CD14-positive monocyte (primary cell): ENCODE data around the gene ALDH7A1. TPM values are rescaled to one million over a fixed set of nuclear protein-coding genes. Genes with fewer than 3 reads are reported as not detected.

Experiments
- DNase-seq, 3 donors: peaks; one replicate each; pipeline ENCODE4 v3.0.0-alpha.2; 2011 to 2022
- H2AFZ ChIP-seq: 2 replicates; pipeline ENCODE4 v1.6.0; 2012; ENCODE audit warnings: mild to moderate bottlenecking, low read depth, low read length, inconsistent platforms; ENCODE audit not compliant: insufficient read depth, poor library complexity, severe bottlenecking
- H3K27ac ChIP-seq, 2 donors: 1 replicate in 1 of 2; 2 replicates in 1 of 2; pipeline ENCODE4 v1.5.1; 2012 to 2013; ENCODE audit warnings: low read length in 2 of 2, control low read depth in 1 of 2, inconsistent platforms in 1 of 2, low read depth in 1 of 2, mild to moderate bottlenecking in 1 of 2
- H3K27me3 ChIP-seq, 2 donors: one replicate each; pipeline versions ENCODE4 v1.6.0 to v1.6.1; 2011 to 2013; ENCODE audit warnings: low read length in 2 of 2; ENCODE audit not compliant: control insufficient read depth in 2 of 2, insufficient read depth in 2 of 2
- H3K36me3 ChIP-seq, 2 donors: replicated peaks in 1 of 2; 1 replicate in 1 of 2; 2 replicates in 1 of 2; pipeline versions ENCODE4 v1.5.1 to v1.6.1; 2012 to 2013; ENCODE audit warnings: low read length in 2 of 2, control low read depth in 1 of 2, inconsistent platforms in 1 of 2, mild to moderate bottlenecking in 1 of 2; ENCODE audit not compliant: insufficient read depth in 2 of 2, control insufficient read depth in 1 of 2
- H3K4me1 ChIP-seq, 2 donors: 1 replicate in 1 of 2; 2 replicates in 1 of 2; pipeline versions ENCODE4 v1.5.1 to v1.6.1; 2012 to 2013; ENCODE audit warnings: low read length in 2 of 2, control low read depth in 1 of 2, inconsistent platforms in 1 of 2, mild to moderate bottlenecking in 1 of 2, moderate library complexity in 1 of 2; ENCODE audit not compliant: insufficient read depth in 2 of 2, control insufficient read depth in 1 of 2
- H3K4me2 ChIP-seq: replicated peaks from 2 replicates; pipeline ENCODE3; 2012; ENCODE audit warnings: low read length, moderate library complexity, mild to moderate bottlenecking; ENCODE audit not compliant: poor library complexity, severe bottlenecking; ENCODE audit errors: extremely low read depth
- H3K4me3 ChIP-seq, 3 experiments: fragments of 200-600 bp in 1 of 3; sonication (generic) in 1 of 3; replicated peaks in 1 of 3; 1 replicate in 2 of 3; 2 replicates in 1 of 3; pipeline ENCODE4 v1.5.1; 2011 to 2013; ENCODE audit warnings: low read length in 3 of 3, mild to moderate bottlenecking in 3 of 3, control low read depth in 2 of 3, low read depth in 2 of 3, inconsistent platforms in 1 of 3, moderate library complexity in 1 of 3
- H3K79me2 ChIP-seq: 2 replicates; pipeline ENCODE4 v1.6.0; 2012; ENCODE audit warnings: mild to moderate bottlenecking, control low read depth, inconsistent platforms, low read length, moderate library complexity; ENCODE audit not compliant: insufficient read depth
- H3K9ac ChIP-seq: 2 replicates; pipeline ENCODE4 v1.6.0; 2017; ENCODE audit warnings: low read length, mild to moderate bottlenecking; ENCODE audit not compliant: insufficient read depth, poor library complexity, severe bottlenecking
- H3K9me3 ChIP-seq, 2 donors: replicated peaks in 1 of 2; 1 replicate in 1 of 2; 2 replicates in 1 of 2; pipeline versions ENCODE4 v1.5.1 to v1.6.1; 2012 to 2013; ENCODE audit warnings: low read length in 2 of 2, control low read depth in 1 of 2; ENCODE audit not compliant: control insufficient read depth in 1 of 2, insufficient read depth in 1 of 2
- H4K20me1 ChIP-seq: 2 replicates; pipeline ENCODE4 v1.6.0; 2012; ENCODE audit warnings: mild to moderate bottlenecking, low read length, control low read depth, moderate library complexity; ENCODE audit not compliant: insufficient read depth
- H3K27ac Mint-ChIP-seq, 7 donors: one replicate each; pipeline ENCODE4 v1.8.0; 2020; ENCODE audit warnings: mild to moderate bottlenecking in 7 of 7, mixed read lengths in 7 of 7, moderate library complexity in 6 of 7, inconsistent platforms in 2 of 7
- H3K27me3 Mint-ChIP-seq, 3 donors: one replicate each; pipeline ENCODE4 v1.8.0; 2021 to 2022; ENCODE audit warnings: low read depth in 3 of 3, mild to moderate bottlenecking in 3 of 3, mixed read lengths in 3 of 3, moderate library complexity in 3 of 3, inconsistent platforms in 1 of 3
- H3K36me3 Mint-ChIP-seq, 2 donors: one replicate each; pipeline ENCODE4 v1.8.0; 2020; ENCODE audit warnings: mixed read lengths in 2 of 2, inconsistent platforms in 1 of 2, mild to moderate bottlenecking in 1 of 2
- H3K4me1 Mint-ChIP-seq: one replicate; pipeline ENCODE4 v1.8.0; 2020; ENCODE audit warnings: mild to moderate bottlenecking, mixed read lengths
- H3K4me3 Mint-ChIP-seq, 2 donors: one replicate each; pipeline ENCODE4 v1.8.0; 2020; ENCODE audit warnings: mild to moderate bottlenecking in 2 of 2, mixed read lengths in 2 of 2, moderate library complexity in 1 of 2
- H3K9me3 Mint-ChIP-seq, 7 donors: one replicate each; pipeline ENCODE4 v1.8.0; 2020 to 2022; ENCODE audit warnings: mixed read lengths in 7 of 7, mild to moderate bottlenecking in 6 of 7, moderate library complexity in 6 of 7, inconsistent platforms in 2 of 7
- CTCF ChIP-seq: fragments of 200-600 bp; IDR thresholded peaks from one replicate; pipeline ENCODE4 v1.8.0; 2022; ENCODE audit warnings: antibody characterized with exemption, mild to moderate bottlenecking
- WGBS: methylation state at CpG from one replicate; pipeline ENCODE4 v1.1.5; 2013; ENCODE audit warnings: missing lambda C conversion rate; ENCODE audit not compliant: insufficient coverage; 5-methylcytosine and 5-hydroxymethylcytosine counted together
- intact Hi-C, 2 donors: fragments of 100-400 bp; cut with micrococcal nuclease; formaldehyde crosslinking; loops; one replicate each; pipeline versions ENCODE4 v1.15.0 to v1.15.1; 2023
- polyA plus RNA-seq, 3 donors: library from polyadenylated mRNA; depleted of rRNA in 1 of 3; unstranded in 2 of 3; stranded (reverse) in 1 of 3; fragments of 300-500 nt in 2 of 3; fragments of >200 nt in 1 of 3; fragmentation: Illumina TruSeq in 2 of 3; gene quantifications; 1 replicate in 2 of 3; 2 replicates in 1 of 3; pipeline ENCODE4 v1.2.3, GENCODE V29; 2012 to 2021

ALDH7A1 gene
- polyA plus RNA-seq, 3 donors: 0.44 to 0.67 (median 0.59) TPM

DNA sequence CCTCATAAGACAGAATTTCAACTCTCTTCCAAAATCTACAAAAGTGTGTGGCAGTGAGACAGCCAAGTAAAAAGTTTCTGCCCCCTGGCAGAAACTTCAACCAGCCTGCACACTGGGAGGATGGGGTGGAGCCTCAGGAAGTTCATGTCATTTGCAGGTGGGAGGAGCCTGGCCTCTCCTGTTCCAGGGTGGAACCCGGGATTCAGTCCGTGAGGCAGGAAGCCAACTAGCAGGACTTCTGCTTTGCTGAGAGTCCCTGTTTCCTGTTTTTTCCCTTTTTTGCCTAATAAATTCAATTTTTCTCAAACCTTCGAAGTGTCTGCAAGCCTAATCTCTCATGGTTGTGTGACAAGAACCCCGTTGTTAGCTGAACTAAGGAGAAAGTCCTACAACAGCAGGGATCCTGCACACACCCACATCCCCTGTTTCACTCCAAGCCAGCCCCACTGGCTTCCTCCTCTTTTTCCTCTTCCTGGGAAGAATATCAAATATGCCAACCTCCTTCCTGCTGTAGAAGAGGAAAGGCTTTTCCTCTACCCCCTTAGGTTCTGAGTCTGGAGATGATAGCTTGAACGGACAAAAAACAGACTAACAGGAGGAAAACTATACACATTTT lies 69.3 kb downstream of the ALDH7A1 start:
- Histone ChIP-seq H3K27me3 (no peaks in the 10 kb centered on the region), H3K4me1 (peaks cover 4 to 5% of the 10 kb centered on the region in 2 donors), H3K9ac (no peak overlapping the region), H2AFZ (peak overlapping the region; percentile 50), H3K4me2 (peak overlapping the region; percentile 15), H3K36me3 (no peaks in the 10 kb centered on the region), H3K79me2 (no peaks in the 10 kb centered on the region), H4K20me1 (no peaks in the 10 kb centered on the region), H3K4me3 (no peak overlapping the region), H3K9me3 (no peaks in the 10 kb centered on the region), H3K27ac (no peak overlapping the region)
- DNase-seq: no peak
- no peak for TF ChIP-seq CTCF
- H3K36me3 Mint-ChIP-seq: no peaks in the 10 kb centered on the region
- H3K4me1 Mint-ChIP-seq: peaks cover 6% of the 10 kb centered on the region
- 20% methylated on average over 3 of the region's 5 CpGs for whole genome bisulfite sequencing
- peak overlapping the region in 1 of 7 donors; percentile 69 for H3K27ac Mint-ChIP-seq
- H3K4me3 Mint-ChIP-seq: peak overlapping the region in 1 of 2 donors; percentile 68
- intact Hi-C loops: no loop called here
- H3K27me3 Mint-ChIP-seq: peaks cover 3 to 5% (median 3%) of the 10 kb centered on the region in 3 donors
- peaks cover 0 to 5% (median 0%) of the 10 kb centered on the region in 7 donors for H3K9me3 Mint-ChIP-seq

DNA sequence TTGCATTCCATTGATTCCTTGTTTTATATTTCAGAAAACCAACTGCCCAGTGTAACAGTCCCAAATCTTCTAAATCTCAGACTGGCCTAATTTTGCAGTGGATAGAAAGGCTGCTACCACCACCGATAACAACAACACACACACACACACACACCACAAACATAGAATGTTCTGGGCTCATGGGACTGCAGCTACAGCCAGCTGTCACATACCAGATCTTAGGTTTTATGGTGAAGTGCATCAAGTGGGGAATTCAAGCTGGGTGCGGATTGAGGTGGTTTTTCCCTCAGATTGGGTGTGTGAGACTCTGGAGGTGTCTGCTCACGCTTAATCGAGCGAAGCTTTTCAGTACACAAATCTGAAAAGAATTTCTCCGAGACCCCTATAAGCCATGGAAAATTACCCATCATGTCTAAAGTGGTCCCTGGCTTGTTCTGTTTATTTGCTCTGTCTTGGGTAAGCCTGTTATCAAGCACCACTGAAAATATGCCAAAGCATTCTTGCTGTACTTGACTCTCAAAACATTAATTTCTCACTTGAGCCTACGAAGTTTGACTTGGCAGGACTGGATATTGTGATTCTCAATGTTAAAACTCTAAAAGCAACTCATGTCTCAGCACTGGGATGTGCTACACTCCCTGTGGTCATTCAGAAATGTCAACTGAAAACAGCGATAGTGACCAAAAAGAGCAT lies 71.1 kb downstream of the ALDH7A1 start:
- Mint-ChIP-seq H3K27me3 (peaks cover 3 to 6% (median 5%) of the 10 kb centered on the region in 3 donors), H3K9me3 (peaks cover 0 to 5% (median 0%) of the 10 kb centered on the region in 7 donors), H3K4me3 (no peak overlapping the region), H3K27ac (no peak overlapping the region), H3K4me1 (peaks cover 6% of the 10 kb centered on the region), H3K36me3 (no peaks in the 10 kb centered on the region)
- H4K20me1 ChIP-seq: no peaks in the 10 kb centered on the region
- WGBS: no CpG with 5 or more reads among the region's 8 CpGs
- intact Hi-C loops: no loop called here
- no peak overlapping the region for H3K4me3 ChIP-seq
- H3K4me2 ChIP-seq: no peak overlapping the region
- H3K79me2 ChIP-seq: no peaks in the 10 kb centered on the region
- H3K27me3 ChIP-seq: no peaks in the 10 kb centered on the region
- TF ChIP-seq CTCF: no peak
- H3K4me1 ChIP-seq: peaks cover 4 to 5% of the 10 kb centered on the region in 2 donors
- no peak overlapping the region for H3K27ac ChIP-seq
- H3K36me3 ChIP-seq: no peaks in the 10 kb centered on the region
- H3K9me3 ChIP-seq: no peaks in the 10 kb centered on the region
- DNase-seq: no peak
- no peak overlapping the region for H3K9ac ChIP-seq
- no peak overlapping the region for H2AFZ ChIP-seq
